ENCODE results near the gene PDE2A.

DNA sequence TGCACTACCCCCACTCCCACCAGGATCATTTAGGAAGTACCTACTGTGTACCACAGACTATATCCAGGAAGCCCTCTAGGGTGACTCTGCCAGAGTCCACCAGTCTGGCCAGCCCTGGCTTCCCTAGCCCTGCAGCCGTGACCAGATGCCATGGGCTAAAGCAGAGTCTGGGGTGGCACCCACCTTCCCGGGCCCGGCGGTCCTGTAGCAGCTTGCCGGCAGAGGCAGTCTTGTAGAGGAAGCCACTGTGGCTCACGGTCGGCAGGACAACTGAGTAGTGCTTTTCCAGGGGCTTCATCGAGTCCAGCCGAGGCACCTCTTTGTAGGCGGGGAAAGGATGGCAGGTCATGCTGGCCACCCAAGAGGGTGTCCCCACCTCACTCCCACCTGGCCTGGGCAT, 27.2 kb upstream of the PDE2A start:
- TF ChIP-seq, protein P1, sequence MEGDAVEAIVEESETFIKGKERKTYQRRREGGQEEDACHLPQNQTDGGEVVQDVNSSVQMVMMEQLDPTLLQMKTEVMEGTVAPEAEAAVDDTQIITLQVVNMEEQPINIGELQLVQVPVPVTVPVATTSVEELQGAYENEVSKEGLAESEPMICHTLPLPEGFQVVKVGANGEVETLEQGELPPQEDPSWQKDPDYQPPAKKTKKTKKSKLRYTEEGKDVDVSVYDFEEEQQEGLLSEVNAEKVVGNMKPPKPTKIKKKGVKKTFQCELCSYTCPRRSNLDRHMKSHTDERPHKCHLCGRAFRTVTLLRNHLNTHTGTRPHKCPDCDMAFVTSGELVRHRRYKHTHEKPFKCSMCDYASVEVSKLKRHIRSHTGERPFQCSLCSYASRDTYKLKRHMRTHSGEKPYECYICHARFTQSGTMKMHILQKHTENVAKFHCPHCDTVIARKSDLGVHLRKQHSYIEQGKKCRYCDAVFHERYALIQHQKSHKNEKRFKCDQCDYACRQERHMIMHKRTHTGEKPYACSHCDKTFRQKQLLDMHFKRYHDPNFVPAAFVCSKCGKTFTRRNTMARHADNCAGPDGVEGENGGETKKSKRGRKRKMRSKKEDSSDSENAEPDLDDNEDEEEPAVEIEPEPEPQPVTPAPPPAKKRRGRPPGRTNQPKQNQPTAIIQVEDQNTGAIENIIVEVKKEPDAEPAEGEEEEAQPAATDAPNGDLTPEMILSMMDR (conservative IDR thresholded peaks at IDR 0.05; ENCODE audit: low read depth, low read length), result no peak
- TF ChIP-seq EZH2 (IDR thresholded peaks at IDR 0.05; ENCODE audit: borderline replicate concordance, low read depth, low read length, poor library complexity, severe bottlenecking), result no peak
